Natural killer cell (primary cell): ENCODE results near the gene DDX31. TPM values are rescaled to one million over a fixed set of nuclear protein-coding genes. Genes with fewer than 3 reads are reported as not detected.
A peak's percentile ranks its signal among the peaks of the same experiment; 100 is the strongest.

ENCODE experiments used
- ATAC-seq, 3 donors: fragments of 150-1000 bp in 2 of 3; fragments of 200-7000 bp in 1 of 3; cut with Tn5 transposase; 1 replicate in 1 of 3; 2 replicates in 2 of 3; pipeline ENCODE4 v1.10.0; 2021; ENCODE audit warnings: mild to moderate bottlenecking in 2 of 3, moderate library complexity in 2 of 3
- DNase-seq, 2 donors: peaks; one replicate each; pipeline versions ENCODE4 v3.0.0 to v3.0.0-alpha.2; 2013 to 2021; ENCODE audit warnings: mixed read lengths in 1 of 2
- H3K27ac ChIP-seq: one replicate; pipeline ENCODE4 v1.5.1; 2013; ENCODE audit warnings: mild to moderate bottlenecking, low read length
- H3K27me3 ChIP-seq: one replicate; pipeline ENCODE4 v1.6.1; 2013; ENCODE audit warnings: low read length; ENCODE audit not compliant: control insufficient read depth, insufficient read depth
- H3K36me3 ChIP-seq: one replicate; pipeline ENCODE4 v1.6.1; 2013; ENCODE audit warnings: low read length; ENCODE audit not compliant: control insufficient read depth, insufficient read depth
- H3K4me1 ChIP-seq: one replicate; pipeline ENCODE4 v1.6.1; 2013; ENCODE audit warnings: low read length; ENCODE audit not compliant: control insufficient read depth, insufficient read depth
- H3K4me3 ChIP-seq: one replicate; pipeline ENCODE4 v1.5.1; 2013; ENCODE audit warnings: low read length
- H3K9me3 ChIP-seq: one replicate; pipeline ENCODE4 v1.6.1; 2013; ENCODE audit warnings: low read length; ENCODE audit not compliant: control insufficient read depth, insufficient read depth
- H3K27ac Mint-ChIP-seq, 2 donors: one replicate each; pipeline ENCODE4 v1.8.0; 2022; ENCODE audit warnings: mild to moderate bottlenecking in 2 of 2, mixed read lengths in 2 of 2, moderate library complexity in 1 of 2
- H3K27me3 Mint-ChIP-seq, 2 donors: one replicate each; pipeline ENCODE4 v1.8.0; 2022; ENCODE audit warnings: low read depth in 2 of 2, mixed read lengths in 2 of 2
- H3K36me3 Mint-ChIP-seq: one replicate; pipeline ENCODE4 v1.8.0; 2022; ENCODE audit warnings: mixed read lengths
- H3K4me1 Mint-ChIP-seq, 2 donors: one replicate each; pipeline ENCODE4 v1.8.0; 2022; ENCODE audit warnings: mixed read lengths in 2 of 2
- H3K4me3 Mint-ChIP-seq: one replicate; pipeline ENCODE4 v1.8.0; 2022; ENCODE audit warnings: mild to moderate bottlenecking, moderate library complexity, mixed read lengths
- H3K9me3 Mint-ChIP-seq, 2 donors: one replicate each; pipeline ENCODE4 v1.8.0; 2022; ENCODE audit warnings: mixed read lengths in 2 of 2
- CTCF ChIP-seq: fragments of 200-600 bp; IDR thresholded peaks from one replicate; pipeline ENCODE4 v1.8.0; 2022; ENCODE audit warnings: antibody characterized with exemption
- WGBS: methylation state at CpG from one replicate; pipeline ENCODE4 v1.1.7; 2013; ENCODE audit warnings: missing lambda C conversion rate; ENCODE audit not compliant: insufficient coverage; 5-methylcytosine and 5-hydroxymethylcytosine counted together
- intact Hi-C: fragments of 100-400 bp; cut with micrococcal nuclease; formaldehyde crosslinking; loops from one replicate; pipeline ENCODE4 v1.14.2; 2022
- total RNA-seq, 4 donors: library from RNA; stranded (reverse); fragments of 120-200 nt in 1 of 4; gene quantifications; one replicate each; pipeline versions ENCODE4 v1.2.3 to v1.2.4, GENCODE V29; 2013 to 2022

DDX31 gene
- total RNA-seq, 3 donors from 2014 or later (not counting 1 experiment from before 2014, with no cell fraction given) = 6.5 to 12.2 (median 11.5) TPM

- Histone ChIP-seq H3K36me3 (no peaks in the 10 kb centered on the region), H3K4me1 (peaks cover 21% of the 10 kb centered on the region), H3K27ac (no peak overlapping the region), H3K27me3 (peaks cover 90% of the 10 kb centered on the region), H3K4me3 (no peak overlapping the region), H3K9me3 (no peaks in the 10 kb centered on the region)
- H3K36me3 Mint-ChIP-seq = no peaks in the 10 kb centered on the region
- no peaks in the 10 kb centered on the region for H3K9me3 Mint-ChIP-seq
- intact Hi-C loops = no loop called here
- ATAC-seq = no peak
- TF ChIP-seq CTCF = no peak
- H3K27ac Mint-ChIP-seq = no peak overlapping the region
- peak in 1 of 2 donors; percentile 24 for DNase-seq
- 6% methylated on average over 40 of the region's 42 CpGs for WGBS
- H3K4me1 Mint-ChIP-seq = peaks cover 16 to 23% of the 10 kb centered on the region in 2 donors
- no peak overlapping the region for H3K4me3 Mint-ChIP-seq
- H3K27me3 Mint-ChIP-seq = peaks cover 59 to 62% of the 10 kb centered on the region in 2 donors
Measured at GRCh38 chr9:132585954-132586829, 83.6 kb downstream of the DDX31 start.

GRCh38 chr9:132584601-132585560, 84.9 kb downstream of the DDX31 start:
- no peak overlapping the region for H3K27ac ChIP-seq
- no peaks in the 10 kb centered on the region for H3K9me3 Mint-ChIP-seq
- peaks cover 23% of the 10 kb centered on the region for H3K4me1 ChIP-seq
- H3K36me3 Mint-ChIP-seq = no peaks in the 10 kb centered on the region
- H3K27ac Mint-ChIP-seq = no peak overlapping the region
- H3K4me3 ChIP-seq = no peak overlapping the region
- no peaks in the 10 kb centered on the region for H3K36me3 ChIP-seq
- no peak overlapping the region for H3K4me3 Mint-ChIP-seq
- whole genome bisulfite sequencing = 15% methylated on average over 27 of the region's 30 CpGs
- H3K4me1 Mint-ChIP-seq = peaks cover 12 to 15% of the 10 kb centered on the region in 2 donors
- TF ChIP-seq CTCF = no peak
- ATAC-seq (no peak), DNase-seq (no peak)
- peaks cover 54 to 57% of the 10 kb centered on the region in 2 donors for H3K27me3 Mint-ChIP-seq
- H3K27me3 ChIP-seq = peaks cover 90% of the 10 kb centered on the region
- H3K9me3 ChIP-seq = no peaks in the 10 kb centered on the region
- intact Hi-C loops = no loop called here

- no peak for TF ChIP-seq CTCF
- Mint-ChIP-seq H3K27ac (no peak overlapping the region), H3K4me1 (peaks cover 9 to 11% of the 10 kb centered on the region in 2 donors), H3K36me3 (no peaks in the 10 kb centered on the region), H3K4me3 (no peak overlapping the region), H3K9me3 (no peaks in the 10 kb centered on the region), H3K27me3 (peaks cover 53 to 59% of the 10 kb centered on the region in 2 donors)
- no peaks in the 10 kb centered on the region for H3K9me3 ChIP-seq
- ATAC-seq = no peak
- no peaks in the 10 kb centered on the region for H3K36me3 ChIP-seq
- no peak overlapping the region for H3K27ac ChIP-seq
- peaks cover 93% of the 10 kb centered on the region for H3K27me3 ChIP-seq
- H3K4me1 ChIP-seq = peaks cover 23% of the 10 kb centered on the region
- no peak for DNase-seq
- WGBS = 15% methylated on average over 7 of the region's 8 CpGs
- no peak overlapping the region for H3K4me3 ChIP-seq
- intact Hi-C loops = no loop called here
Measured at GRCh38 chr9:132583584-132584304, 86.0 kb downstream of the DDX31 start.
